NCI-H748 treated with DMSO at 0.1 percent for 48 hours (cell line): ENCODE measurements around the gene TEKT5.
"Not testable (repeated sequence)": the region's sequence is repeated elsewhere in the genome, so short reads cannot be mapped to it uniquely, and the experiment has no call there.

ENCODE experiments used
- DNase-seq: peaks from one replicate; lab custom pipeline; 2025; lab: John Stamatoyannopoulos, UW

Gene TEKT5

DNA sequence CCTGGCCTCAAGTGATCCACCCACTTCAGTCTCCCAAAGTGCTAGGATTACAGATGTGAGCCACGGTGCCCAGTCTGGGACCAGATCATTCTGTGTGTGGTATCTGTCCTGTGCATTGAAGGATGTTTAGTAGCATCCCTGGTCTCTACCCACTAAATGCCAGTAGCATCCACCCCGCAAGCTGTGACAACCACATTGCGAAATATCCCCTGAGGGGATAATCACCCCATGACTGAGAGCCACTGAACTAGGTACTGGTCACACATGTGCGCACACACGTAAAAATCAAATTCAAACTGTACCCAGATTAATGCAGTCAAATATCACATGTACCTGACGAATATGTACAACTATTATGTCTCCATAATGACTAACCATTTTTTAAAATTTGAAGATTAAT lies 35.8 kb downstream of the TEKT5 start:
- DNase-seq: no peak

GRCh38 chr16:10657925-10658324 lies 36.8 kb downstream of the TEKT5 start:
- no peak for DNase-seq

- DNase-seq: no peak
These were observed 38.1 kb downstream of the TEKT5 start for GRCh38 chr16:10656618-10657017.

- DNase-seq: no peak
These were observed 39.2 kb downstream of the TEKT5 start for GRCh38 chr16:10655415-10655977.

DNA sequence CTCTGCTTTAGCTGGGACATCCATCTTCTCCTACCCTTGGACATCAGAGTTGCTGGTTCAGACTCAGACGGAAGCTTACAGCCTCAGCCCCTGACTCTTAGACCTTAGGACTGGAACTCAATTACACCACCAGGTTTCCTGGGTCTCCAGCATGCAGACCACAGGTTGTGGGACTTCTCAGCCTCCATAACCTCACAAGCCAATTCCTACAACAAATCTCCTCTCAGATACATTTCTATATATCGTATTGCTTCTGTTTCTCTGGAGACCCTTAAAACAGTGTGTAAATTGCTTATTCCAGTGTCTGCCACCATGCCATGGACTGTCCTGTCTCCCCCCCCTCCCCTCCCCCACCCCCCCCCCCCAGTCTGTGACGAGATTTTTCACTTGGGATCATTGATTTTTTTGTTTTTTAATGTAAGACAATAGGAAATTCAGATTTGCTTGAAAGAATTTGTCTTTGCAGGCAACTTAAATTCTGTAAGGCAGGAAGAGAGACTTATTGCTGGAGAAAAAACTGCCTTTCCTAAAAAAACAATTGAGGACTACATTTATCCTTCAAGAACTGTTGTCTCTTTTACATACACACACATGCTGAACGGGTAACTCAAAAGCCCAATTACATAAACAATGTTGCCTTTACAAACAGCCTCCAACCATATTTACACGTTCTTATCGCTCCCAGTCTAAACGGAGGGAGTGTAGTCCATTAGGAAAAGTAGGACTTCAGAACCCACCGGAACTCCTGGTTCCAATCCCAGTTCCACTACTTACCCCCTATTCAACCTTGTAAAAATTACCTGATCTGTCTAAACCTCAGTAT lies 39.9 kb downstream of the TEKT5 start:
- DNase-seq: no peak

DNA sequence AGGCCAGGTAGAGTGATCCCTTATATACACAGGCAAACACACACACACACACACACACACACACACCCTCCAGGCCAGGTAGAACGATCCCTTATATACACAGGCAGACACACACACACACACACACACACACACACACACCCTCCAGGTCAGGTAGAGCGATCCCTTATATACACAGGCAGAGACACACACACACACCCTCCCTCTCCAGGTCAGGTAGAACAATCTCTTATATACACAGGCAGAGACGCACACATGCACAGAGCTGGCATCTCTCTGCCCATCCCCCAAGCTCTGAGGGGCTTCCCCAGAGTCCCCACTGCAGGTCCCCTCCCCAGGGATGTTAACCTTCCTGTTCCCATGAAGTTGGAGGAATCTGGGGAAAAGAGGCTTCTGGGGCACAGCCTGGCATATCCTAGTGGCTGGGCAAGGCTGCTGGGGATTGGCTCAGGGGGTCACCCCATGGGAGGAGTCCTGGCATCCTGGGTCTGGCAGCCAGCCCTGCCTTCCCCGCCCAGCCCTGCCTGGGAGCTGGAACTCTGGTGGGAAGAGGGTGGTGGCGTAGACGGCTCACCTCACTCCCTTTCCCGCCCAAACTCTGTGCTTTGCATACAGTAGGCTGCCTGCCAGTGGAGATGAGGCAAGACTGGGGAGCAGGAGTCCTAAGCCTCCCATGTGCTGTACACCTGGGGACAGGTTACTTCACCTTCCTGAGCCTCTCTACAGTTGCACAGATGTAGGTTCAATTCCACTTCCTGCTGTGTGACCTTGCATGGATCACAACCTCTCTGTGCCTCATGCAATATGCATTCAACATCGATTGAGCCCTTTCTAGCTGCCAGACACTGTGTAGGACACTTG lies 41.8 kb downstream of the TEKT5 start:
- DNase-seq: no peak

- not testable (repeated sequence) for DNase-seq
These were observed 45.6 kb downstream of the TEKT5 start for GRCh38 chr16:10649098-10649497.

- no peak for DNase-seq
These were observed 46.9 kb downstream of the TEKT5 start for GRCh38 chr16:10647721-10648296.

- DNase-seq: no peak
These were observed 47.4 kb downstream of the TEKT5 start for GRCh38 chr16:10647264-10647720.

- no peak for DNase-seq
These were observed 48.0 kb downstream of the TEKT5 start for GRCh38 chr16:10646581-10647263.

GRCh38 chr16:10646228-10646580 lies 48.5 kb downstream of the TEKT5 start:
- DNase-seq: no peak

GRCh38 chr16:10644092-10644491 lies 50.6 kb downstream of the TEKT5 start:
- DNase-seq: no peak

GRCh38 chr16:10642964-10643363 lies 51.8 kb downstream of the TEKT5 start:
- DNase-seq: no peak

DNA sequence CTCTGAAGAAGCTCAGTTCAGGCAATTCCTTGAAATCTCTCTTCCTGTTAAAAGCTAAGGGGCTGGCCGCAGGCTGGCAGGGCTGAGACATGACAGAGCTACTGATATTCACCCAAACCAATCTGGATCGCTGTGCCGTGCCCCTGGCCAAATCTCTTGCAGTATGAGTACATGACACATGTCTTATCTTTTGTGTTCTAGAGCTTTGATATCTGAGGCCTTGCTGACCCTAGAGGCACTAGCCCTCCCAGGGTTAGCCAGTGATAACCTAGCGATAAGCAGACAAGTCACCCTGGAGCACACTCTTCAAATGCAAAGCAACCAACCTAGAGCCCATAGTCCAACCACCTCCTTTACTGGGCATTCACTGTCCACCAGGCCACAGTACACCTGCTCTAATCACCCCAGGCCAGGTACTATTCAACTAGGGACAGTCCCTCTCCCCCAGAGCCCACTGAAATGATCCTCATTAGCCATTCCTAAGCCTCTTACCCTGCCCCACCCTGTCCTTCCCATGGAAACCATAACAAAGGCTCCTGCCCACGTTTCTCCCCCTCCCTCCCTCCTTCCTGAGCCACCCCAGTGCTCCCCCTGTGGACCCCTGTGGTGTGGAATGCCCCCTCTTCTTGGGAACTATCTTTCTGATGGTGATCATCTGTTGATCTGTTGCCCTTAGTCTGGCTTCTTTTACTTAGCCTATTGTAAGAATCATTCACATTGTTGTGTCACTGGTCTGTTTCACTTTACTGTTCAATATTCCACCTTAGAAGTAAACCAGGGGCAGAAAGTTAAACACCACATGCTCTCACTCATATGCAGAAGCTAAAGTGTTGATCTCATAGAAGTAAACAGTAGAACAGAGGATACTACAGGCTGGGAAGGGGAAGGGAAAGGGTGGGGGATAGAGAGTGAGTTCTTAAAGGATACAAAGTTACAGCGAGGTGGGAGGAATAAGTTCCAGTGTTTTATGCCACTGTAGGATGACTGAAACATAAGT lies 52.5 kb downstream of the TEKT5 start:
- no peak for DNase-seq

- no peak for DNase-seq
These were observed 53.2 kb downstream of the TEKT5 start for GRCh38 chr16:10641555-10641952.

DNA sequence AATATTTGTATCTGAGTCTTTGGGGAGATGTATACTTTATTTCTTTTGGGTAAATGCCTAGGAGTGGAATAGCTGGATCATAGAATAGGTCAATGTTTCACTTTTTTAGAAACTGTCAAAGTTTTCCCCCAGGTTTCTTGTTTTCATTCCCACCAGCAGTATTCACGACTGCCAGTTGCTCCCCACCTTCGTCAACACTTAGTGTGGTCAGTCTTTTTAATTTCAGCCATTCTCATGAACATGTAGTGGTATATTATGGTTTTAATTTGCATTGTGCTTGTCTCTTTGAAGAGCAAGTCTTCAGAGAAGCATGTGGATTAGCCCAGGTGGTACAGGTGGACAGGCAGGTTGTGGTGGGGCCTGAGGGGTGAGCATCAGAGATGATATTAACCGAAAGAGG lies 53.8 kb downstream of the TEKT5 start:
- no peak for DNase-seq

- DNase-seq: no peak
These were observed 56.6 kb downstream of the TEKT5 start for GRCh38 chr16:10638101-10638500.

- no peak for DNase-seq
These were observed 57.2 kb downstream of the TEKT5 start for GRCh38 chr16:10637337-10638037.

DNA sequence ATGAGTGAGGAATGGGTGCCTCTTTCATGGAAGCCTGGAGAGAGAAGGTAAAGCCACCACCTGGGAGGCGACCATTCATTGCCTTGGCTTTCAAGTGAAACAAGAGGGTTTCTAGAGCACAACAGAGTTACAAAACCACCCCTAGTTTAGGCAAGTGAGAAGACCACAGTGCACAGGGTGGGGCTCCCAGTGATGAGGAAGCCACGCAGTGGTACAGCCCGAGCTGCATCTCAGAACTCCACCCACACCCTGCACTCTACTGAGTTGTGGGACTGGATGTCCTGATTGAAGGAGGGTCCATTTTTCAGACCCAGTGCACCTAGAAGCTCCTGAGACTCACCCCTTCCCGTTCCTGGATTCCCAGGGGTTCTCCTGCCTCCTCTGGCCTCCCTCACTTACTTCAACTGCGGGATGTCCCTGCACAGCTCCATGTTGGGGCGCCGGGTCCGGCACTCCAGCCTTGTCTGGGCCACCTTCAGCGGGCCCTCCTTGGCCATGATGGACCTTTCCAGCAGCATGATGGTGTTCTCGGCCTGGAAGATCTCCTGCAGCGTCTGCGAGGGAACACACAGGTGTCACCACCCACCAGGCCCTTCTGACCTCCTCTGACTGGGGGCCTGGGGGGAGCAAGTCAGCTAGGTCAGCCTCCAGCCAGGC lies 59.2 kb downstream of the TEKT5 start:
- DNase-seq: no peak
